Measurements from ENCODE around the gene UBL3.

The UBL3 gene

DNA sequence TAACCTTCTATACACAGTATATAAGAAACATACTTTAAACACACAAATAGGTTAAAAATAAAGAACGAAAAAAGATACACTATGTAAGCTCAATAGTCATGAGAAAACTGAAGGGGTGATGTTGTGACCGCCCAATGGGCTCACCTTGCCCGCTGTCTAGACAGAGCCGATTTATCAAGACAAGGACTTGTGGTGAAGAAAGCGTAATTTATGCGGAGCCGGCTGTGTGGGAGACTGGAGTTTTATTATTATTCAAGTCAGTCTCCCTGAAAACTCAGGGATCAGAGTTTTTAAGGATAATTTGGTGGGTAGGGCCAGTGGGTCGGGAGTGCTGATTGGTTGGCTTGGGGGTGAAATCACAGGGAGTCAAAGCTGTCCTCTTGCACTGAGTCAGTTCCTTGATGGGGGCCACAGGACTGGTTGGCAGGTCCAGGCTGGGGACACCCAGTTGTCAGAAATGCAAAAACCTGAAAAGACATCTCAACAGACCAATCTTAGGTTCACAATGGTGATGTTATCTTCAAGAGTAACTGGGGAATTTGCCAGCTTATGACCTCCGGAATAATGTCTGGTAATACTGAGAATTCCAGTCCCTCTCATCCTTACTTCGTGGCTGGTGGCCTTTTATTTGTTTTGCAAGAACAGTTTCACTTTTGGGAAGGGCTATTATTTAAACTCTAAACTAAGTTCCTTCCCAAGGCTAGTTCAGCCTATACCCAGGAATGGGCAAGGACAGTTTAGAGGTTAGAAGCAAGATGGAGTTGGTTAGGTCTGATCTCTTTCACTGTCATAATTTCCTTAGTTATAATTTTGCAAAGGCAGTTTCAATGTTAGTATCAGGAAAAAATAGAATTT lies 96.6 kb downstream of the UBL3 start:
- DNase-seq, result no peak

DNA sequence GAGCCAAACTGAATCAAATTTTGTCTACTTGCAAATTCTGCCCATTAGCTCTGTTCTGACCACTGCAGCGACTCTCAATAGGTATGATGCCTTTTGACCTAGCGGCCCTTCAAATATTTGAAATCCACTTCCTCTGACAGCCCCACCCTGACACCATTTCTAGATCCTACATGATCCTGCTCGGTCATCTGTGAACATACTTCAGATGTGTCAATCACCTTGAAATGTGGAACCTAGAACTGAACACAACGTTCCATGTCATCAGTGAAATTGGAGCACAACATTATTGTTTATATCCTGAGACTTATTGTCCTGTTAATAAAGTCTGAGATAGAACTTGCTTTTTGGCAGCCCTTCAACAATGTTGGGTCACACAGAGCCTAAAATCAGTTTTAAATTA lies 98.2 kb downstream of the UBL3 start:
- no peak for DNase-seq

DNA sequence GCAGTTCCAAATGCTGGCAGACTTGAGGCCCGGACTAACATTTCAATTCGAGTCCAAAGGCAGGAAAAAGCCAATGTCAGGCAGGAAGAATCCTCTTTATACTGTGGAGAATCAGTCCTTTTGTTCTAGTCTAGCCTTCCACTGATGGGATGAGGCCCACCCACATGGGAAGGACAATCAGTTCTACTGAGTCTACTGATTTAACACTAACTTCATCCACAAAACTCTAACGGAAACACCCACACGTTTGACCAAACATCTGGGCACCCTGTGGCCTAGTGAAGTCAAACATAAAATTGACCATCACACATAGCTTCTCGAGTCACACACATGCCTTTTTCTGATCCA lies 100.3 kb downstream of the UBL3 start:
- no peak for DNase-seq

DNA sequence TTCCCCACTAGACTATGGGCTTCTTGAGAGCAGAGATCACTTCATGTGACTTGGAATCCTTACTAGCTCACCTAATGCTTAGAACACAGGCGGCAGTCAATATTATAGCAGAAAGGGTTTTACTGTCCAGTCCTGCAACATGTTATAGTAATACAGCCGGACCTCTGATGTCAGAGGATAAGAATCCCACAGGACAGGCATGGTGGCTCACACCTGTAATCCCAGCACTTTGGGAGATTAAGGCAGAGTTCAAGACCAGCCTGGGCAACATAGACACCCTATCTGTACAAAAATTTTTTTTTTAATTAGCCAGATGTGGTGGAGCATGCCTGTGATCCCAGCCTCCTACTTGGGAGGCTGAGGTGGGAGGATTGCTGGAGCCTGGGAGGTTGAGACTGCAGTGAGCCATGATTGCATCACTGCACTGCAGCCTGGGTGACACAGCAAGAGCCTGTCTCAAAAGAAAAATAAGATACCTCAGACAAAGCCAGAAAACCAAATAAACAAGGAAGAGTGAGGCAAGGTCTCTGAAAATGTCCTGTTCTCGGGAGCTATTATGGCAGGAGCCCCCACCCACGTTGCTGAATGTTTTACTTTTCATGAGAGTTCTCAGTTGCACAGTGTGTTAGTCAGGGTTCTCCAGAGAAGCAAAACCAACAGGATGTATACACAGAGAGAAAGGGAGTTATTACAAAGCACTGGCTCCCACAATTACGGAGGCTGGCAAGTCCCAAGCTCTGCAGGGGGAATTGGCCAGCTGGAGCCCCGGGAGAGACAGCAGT lies 100.8 kb downstream of the UBL3 start:
- no peak for DNase-seq

DNA sequence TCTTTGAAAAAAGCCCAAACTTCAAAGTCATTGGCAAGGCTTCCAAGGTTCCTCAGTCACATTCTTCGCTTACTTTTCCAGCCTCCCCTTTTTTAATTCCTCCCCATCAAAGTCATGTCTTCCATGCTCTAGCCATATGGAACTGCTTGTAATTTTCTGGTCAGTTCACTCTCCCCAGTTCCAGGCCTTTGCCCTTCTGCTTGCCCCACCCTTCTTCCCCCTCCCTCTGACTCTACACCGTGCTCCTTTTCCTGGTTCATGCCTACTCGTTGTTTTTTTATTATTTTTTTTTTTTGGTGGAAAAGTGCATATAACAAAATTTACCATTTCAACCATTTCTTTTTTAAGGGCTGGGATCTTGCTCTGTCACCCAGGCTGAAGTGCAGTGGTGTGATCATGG lies 102.3 kb downstream of the UBL3 start:
- DNase-seq, result no peak

DNA sequence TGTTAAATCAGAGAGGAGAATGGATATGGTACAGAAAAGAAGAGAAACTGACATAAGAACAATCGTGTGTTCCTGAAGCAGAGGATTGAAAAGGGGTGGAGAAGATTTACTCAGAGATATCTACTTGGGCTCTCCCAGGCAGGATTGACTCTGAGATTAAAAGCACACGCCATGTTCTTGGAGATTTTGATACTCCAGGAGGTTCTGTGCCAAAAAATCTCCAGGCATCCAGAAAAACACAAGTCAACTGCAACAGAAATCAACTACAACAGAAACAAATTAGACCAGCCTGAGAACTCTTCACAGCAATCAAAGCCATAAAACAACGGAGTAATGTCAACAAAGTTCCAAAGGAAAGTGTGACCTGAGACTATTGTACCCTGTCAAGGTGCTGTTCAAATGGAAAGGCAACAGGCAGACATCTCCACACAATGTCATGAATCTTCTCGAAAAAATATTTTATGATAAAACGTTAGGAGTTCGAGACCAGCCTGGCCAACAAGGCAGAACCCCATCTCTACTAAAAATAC lies 104.2 kb downstream of the UBL3 start:
- DNase-seq, result no peak

DNA sequence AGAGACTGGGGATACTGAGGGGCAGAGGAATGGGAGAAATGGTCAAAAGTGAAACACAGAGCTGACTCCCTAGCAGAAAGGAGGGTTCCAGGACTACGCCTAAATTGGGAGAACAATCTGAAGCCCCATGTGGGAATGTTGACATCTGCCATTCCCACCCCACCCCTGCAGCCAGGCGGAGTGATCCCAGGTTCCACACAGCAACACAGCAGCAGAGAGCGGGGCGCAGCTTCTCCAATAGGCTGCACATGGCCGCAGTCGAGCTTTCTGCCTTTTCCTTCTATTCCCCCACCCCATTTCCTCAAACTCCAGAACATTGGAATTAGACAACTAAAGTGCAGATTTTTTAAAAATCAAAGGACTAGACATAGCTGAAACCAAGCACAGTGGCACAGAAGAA lies 104.7 kb downstream of the UBL3 start:
- no peak for DNase-seq

DNA sequence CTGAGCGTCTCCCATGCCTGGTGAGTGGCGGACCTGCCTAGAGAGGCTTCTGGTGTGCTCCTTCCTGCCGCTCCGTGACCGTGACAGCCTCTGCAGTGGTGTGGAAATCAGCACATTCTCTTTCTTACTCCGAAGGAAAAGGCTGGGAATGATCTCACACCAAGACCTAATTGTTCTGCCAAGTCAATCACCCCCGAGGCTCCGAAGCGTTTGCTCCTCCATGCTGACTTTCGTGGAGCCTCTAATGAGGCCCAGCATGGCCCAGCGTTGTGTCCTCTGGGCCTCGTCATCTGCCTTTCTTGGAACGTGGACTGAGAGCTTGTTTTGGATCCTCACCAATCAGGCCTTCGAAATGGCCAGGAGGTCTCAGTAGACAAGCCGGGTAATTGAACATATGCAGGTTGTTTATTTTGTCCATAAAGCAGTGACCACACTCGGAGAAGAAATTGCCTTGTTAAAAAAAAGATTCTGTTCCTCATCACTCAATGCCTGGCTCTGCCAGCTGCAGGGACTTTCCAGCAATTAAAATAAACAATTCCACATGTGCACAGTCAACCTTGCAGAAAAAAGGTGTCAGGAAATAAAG lies 107.1 kb downstream of the UBL3 start:
- no peak for DNase-seq

DNA sequence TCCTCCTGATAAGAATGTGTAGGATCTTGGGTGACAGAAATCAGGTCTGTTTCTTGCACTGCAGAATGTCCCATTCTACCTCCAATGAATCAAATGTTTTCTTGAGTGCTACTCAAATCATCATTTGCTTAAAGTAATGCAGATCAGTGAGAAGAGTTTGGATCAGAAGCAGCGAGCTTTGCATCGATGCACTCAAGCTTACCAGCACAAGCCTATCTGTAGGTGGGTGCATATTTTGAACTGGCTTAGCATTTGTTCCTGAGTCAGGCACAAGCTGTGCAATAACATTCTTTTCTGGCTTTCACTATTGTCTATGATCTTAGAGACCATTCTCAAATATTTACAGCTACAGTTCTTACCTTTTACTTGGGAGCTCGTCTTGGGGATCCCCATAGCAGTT lies 109.5 kb downstream of the UBL3 start:
- no peak for DNase-seq

DNA sequence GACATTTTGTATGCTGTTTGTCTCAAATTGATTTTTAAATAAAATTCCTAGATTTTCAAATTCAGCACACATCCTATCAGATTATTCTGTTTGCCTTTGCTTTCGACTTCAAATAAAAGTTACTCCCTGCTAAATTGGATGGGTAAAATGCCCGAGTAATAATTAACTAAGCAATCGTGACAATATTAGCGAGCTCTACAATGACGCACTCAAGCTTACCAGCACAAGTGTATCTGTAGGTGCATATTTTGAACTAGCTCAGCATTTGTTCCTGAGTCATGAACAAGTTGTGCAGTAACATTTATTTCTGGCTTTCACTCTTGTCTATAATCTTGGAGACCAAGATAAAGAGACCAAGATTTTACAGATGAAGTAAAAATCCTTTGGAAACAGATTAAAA lies 113.4 kb downstream of the UBL3 start:
- DNase-seq, result no peak

DNA sequence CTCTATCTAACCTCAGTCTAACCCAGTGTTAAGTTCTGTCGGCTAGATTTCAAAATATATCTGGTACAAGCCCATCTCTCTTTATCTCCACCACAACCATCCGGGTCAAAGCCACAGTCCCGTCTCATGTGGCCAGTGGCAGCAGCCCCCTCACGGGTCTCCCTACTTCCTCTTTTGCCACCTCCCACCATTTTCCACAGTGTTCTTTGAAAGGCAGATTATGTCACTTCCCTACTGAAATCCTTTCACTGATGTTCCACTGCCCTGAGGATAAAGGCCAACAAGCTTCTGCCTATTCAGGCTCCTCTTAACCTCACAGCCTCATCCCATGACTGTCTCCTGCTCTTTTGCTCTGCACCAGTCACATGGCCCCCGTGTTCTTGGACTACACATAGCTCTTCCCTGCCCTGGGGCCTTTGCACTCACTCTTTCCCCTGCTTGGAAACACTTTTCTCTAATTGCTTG lies 117.2 kb downstream of the UBL3 start:
- no peak for DNase-seq

DNA sequence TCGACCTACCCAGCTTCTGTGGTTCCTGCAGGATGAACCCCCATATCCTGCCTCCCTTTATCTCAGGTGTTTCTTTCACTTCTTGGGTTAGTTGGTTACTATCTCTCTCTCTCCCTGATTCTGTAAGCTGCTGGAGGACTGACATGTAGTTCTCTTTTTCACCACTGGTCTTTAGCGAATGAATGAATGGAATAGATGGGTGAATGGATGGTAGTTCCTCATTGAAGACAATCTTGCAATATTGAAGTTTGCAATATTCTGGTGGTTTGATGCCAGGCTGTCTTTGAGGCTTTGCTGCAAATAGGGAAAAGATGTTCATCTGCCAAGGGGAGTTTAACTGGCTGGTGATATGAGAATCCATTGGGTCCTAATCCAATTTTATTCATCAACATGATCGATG lies 120.2 kb downstream of the UBL3 start:
- DNase-seq, result no peak

DNA sequence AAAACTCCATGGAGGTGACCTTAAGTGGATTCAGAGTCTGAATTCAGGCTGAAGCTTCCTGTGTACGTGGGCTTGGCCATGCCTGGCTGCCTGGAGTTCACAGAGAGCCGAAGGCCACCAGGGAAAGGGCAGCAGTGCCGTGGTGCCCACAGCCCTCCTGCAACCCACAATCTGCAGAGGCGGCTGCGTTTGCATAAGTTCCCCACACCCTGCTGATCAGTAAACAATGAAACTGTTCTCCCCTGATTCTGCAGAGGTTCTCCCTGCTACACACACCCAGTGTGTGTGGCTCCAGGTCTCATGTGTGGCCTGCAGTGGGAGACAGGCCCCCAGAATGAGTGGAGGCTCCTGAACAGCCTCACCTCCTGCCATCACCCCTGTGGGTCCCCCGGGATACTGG lies 128.0 kb downstream of the UBL3 start:
- no peak for DNase-seq

DNA sequence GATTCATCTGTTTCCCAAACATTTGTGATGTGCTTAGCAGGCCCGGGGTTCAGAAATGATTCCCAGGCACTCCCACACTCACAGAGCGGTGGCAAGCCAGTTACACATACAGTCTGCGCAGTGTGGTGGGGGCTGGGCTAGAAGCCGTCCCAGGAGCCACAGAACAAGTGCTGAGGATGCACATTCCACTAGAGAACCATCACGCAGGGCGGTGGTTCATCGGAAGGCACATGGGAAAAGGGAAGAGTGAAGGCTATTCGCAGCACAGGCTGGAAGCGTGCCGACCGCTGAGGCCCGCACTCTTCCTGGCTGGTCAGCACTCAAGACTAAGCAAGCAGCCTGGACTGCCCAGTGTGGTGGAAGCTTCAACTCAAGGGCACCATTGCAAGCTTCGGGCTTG lies 128.7 kb downstream of the UBL3 start:
- no peak for DNase-seq

DNA sequence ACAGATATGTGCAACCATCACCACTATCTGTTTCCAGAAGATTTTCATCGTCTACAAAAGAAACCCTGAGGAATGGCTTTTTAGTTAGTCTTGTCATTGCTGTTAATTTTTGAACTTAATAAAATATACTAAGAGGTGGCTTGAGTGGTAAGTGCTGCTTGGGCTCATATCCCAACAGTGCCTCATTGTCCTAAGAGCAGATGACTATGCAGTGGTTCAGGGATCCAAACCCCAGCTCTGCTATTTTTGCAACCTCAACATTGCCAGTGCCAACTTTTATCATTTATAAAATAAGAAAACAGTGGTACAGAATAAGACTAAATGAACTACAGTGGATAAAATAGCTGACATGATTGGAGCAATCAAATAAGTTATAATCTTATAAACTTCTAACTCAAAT lies 131.7 kb downstream of the UBL3 start:
- no peak for DNase-seq

DNA sequence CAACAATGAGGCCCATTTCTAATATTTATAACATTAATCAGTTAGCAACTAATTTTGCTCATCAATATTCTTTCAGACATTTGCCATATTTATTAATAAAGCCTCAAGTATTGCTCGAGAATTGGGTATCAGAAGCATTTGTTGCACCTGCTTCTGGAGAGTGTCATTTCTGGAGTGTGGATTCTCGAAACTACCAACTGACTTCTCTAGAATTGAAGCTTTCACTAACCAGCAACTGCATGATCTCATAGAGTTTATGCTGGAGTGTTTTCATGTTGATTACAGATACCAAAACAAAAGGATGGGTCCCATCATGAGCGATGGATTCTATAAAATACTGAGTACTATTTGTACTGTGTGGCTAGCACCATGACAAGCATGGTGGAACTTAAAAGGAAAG lies 133.9 kb downstream of the UBL3 start:
- no peak for DNase-seq
